H1 (cell line): ENCODE measurements around the gene SCAMP3. TPM values are rescaled to one million over a fixed set of nuclear protein-coding genes. Genes with fewer than 3 reads are reported as not detected.
A peak's percentile ranks its signal among the peaks of the same experiment; 100 is the strongest.

Source experiments
- CTCF ChIA-PET: fragments of 300-600 bp; sonication (Branson Sonifier 250); formaldehyde crosslinking; loops from one replicate; lab custom pipeline; 2021; ENCODE audit not compliant: partially characterized antibody; lab: Charles Lee
- POLR2A ChIA-PET: fragments of 300-600 bp; sonication (Branson Sonifier 250); formaldehyde crosslinking; loops from one replicate; lab custom pipeline; 2021; ENCODE audit warnings: inconsistent platforms; ENCODE audit not compliant: partially characterized antibody; lab: Charles Lee
- DNase-seq, 2 experiments: peaks; one replicate each; pipeline versions ENCODE4 v3.0.0 to v3.0.0-alpha.2; 2010 to 2022; ENCODE audit warnings: low spot score in 2 of 2, low read depth in 1 of 2, mixed read lengths in 1 of 2
- FAIRE-seq: peaks from 2 replicates; lab custom pipeline; 2011; peaks lifted over from hg19 to GRCh38; lab: Jason Lieb, UNC
- H2AFZ ChIP-seq: 2 replicates; pipeline ENCODE4 v1.8.1; 2012; ENCODE audit warnings: low read length, inconsistent platforms
- H2AK5ac ChIP-seq: 2 replicates; pipeline ENCODE4 v1.6.1; 2013; ENCODE audit warnings: low read depth, low read length
- H2BK120ac ChIP-seq: replicated peaks from 2 replicates; pipeline ENCODE3; 2013; ENCODE audit warnings: low read depth, low read length, inconsistent platforms
- H2BK12ac ChIP-seq: 2 replicates; pipeline ENCODE4 v1.6.1; 2013; ENCODE audit warnings: low read depth, low read length
- H2BK15ac ChIP-seq: 2 replicates; pipeline ENCODE4 v1.6.1; 2013; ENCODE audit warnings: low read length
- H2BK20ac ChIP-seq: 2 replicates; pipeline ENCODE4 v1.6.1; 2013; ENCODE audit warnings: low read length
- H2BK5ac ChIP-seq: 2 replicates; pipeline ENCODE4 v1.6.1; 2013; ENCODE audit warnings: low read depth, low read length
- H3K14ac ChIP-seq: 2 replicates; pipeline ENCODE4 v1.6.1; 2013; ENCODE audit warnings: inconsistent platforms; ENCODE audit not compliant: insufficient read length
- H3K18ac ChIP-seq: 2 replicates; pipeline ENCODE4 v1.6.1; 2013; ENCODE audit warnings: low read length; ENCODE audit errors: extremely low read depth
- H3K23ac ChIP-seq: 2 replicates; pipeline ENCODE4 v1.6.1; 2013; ENCODE audit warnings: inconsistent platforms; ENCODE audit not compliant: insufficient read length
- H3K23me2 ChIP-seq: 2 replicates; pipeline ENCODE4 v1.6.1; 2013; ENCODE audit warnings: low read depth, low read length
- H3K27ac ChIP-seq: 2 replicates; pipeline ENCODE4 v1.6.1; 2011; ENCODE audit warnings: low read depth, low read length, inconsistent platforms
- H3K27me3 ChIP-seq, 4 experiments: replicated peaks in 1 of 4; 1 replicate in 1 of 4; 2 replicates in 3 of 4; pipeline versions ENCODE4 v1.6.1 to v1.8.1; 2011 to 2013; ENCODE audit warnings: low read length in 3 of 4, mild to moderate bottlenecking in 3 of 4, inconsistent platforms in 2 of 4, mixed read lengths in 2 of 4, moderate library complexity in 1 of 4; ENCODE audit not compliant: control insufficient read depth in 3 of 4, insufficient read depth in 3 of 4; ENCODE audit errors: extremely low read depth in 1 of 4
- H3K36me3 ChIP-seq, 4 experiments: 2 replicates each; pipeline versions ENCODE4 v1.6.1 to v1.8.1; 2011 to 2013; ENCODE audit warnings: mild to moderate bottlenecking in 4 of 4, low read length in 3 of 4, moderate library complexity in 2 of 4, control low read depth in 1 of 4, inconsistent platforms in 1 of 4; ENCODE audit not compliant: insufficient read depth in 4 of 4, control insufficient read depth in 2 of 4
- H3K4ac ChIP-seq: replicated peaks from 2 replicates; pipeline ENCODE3; 2013; ENCODE audit warnings: low read length, low read depth, mixed read lengths, inconsistent platforms; ENCODE audit not compliant: insufficient read length
- H3K4me1 ChIP-seq, 4 experiments: replicated peaks in 1 of 4; 1 replicate in 1 of 4; 2 replicates in 3 of 4; pipeline versions ENCODE4 v1.6.1 to v1.8.1; 2011 to 2013; ENCODE audit warnings: low read length in 3 of 4, inconsistent platforms in 2 of 4, mixed read lengths in 1 of 4; ENCODE audit not compliant: insufficient read depth in 4 of 4, control insufficient read depth in 3 of 4
- H3K4me2 ChIP-seq, 2 experiments: 2 replicates each; pipeline versions ENCODE4 v1.6.1 to v1.8.1; 2011 to 2013; ENCODE audit warnings: low read depth in 2 of 2, low read length in 2 of 2, control low read depth in 1 of 2, inconsistent platforms in 1 of 2, mild to moderate bottlenecking in 1 of 2; ENCODE audit not compliant: insufficient read depth in 1 of 2
- H3K4me3 ChIP-seq, 4 experiments: fragments of 200-600, 300-600 bp in 1 of 4; sonication (generic), shearing (Covaris generic), sonication (Bioruptor Twin) in 1 of 4; 2 replicates each; pipeline versions ENCODE4 v1.5.1 to v1.8.1; 2011 to 2016; ENCODE audit warnings: low read length in 4 of 4, low read depth in 3 of 4, control low read depth in 2 of 4, inconsistent platforms in 2 of 4, mild to moderate bottlenecking in 2 of 4, mixed read lengths in 1 of 4, moderate library complexity in 1 of 4; ENCODE audit not compliant: insufficient read depth in 2 of 4; ENCODE audit errors: extremely low read depth in 1 of 4
- H3K56ac ChIP-seq: replicated peaks from 2 replicates; pipeline ENCODE3; 2013; ENCODE audit warnings: low read depth, mild to moderate bottlenecking, mixed read lengths, low read length, inconsistent platforms; ENCODE audit not compliant: insufficient read length
- H3K79me1 ChIP-seq: 2 replicates; pipeline ENCODE4 v1.6.1; 2013; ENCODE audit warnings: low read depth, low read length, control low read depth
- H3K79me2 ChIP-seq, 2 experiments: 2 replicates each; pipeline versions ENCODE4 v1.6.1 to v1.8.1; 2012 to 2013; ENCODE audit warnings: low read length in 2 of 2, mild to moderate bottlenecking in 2 of 2, inconsistent platforms in 1 of 2; ENCODE audit not compliant: insufficient read depth in 2 of 2, control insufficient read depth in 1 of 2
- H3K9ac ChIP-seq, 4 experiments: replicated peaks in 1 of 4; 1 replicate in 1 of 4; 2 replicates in 3 of 4; pipeline versions ENCODE4 v1.6.1 to v1.8.1; 2011 to 2013; ENCODE audit warnings: low read depth in 3 of 4, low read length in 3 of 4, control low read depth in 2 of 4, mild to moderate bottlenecking in 2 of 4, moderate library complexity in 2 of 4, inconsistent platforms in 1 of 4; ENCODE audit errors: extremely low read depth in 1 of 4
- H3K9me3 ChIP-seq, 2 experiments: 2 replicates each; pipeline versions ENCODE4 v1.6.1 to v1.8.1; 2012 to 2013; ENCODE audit warnings: mild to moderate bottlenecking in 2 of 2, moderate library complexity in 2 of 2, control low read depth in 1 of 2, inconsistent platforms in 1 of 2, low read depth in 1 of 2, low read length in 1 of 2, mixed read lengths in 1 of 2; ENCODE audit not compliant: insufficient read depth in 2 of 2
- H4K20me1 ChIP-seq, 2 experiments: replicated peaks in 1 of 2; 2 replicates each; pipeline versions ENCODE3 to v1.8.1; 2011 to 2013; ENCODE audit warnings: inconsistent platforms in 2 of 2, low read length in 2 of 2, mild to moderate bottlenecking in 1 of 2; ENCODE audit not compliant: insufficient read depth in 2 of 2, control insufficient read depth in 1 of 2
- H4K5ac ChIP-seq: 2 replicates; pipeline ENCODE4 v1.6.1; 2013; ENCODE audit warnings: low read length, low read depth, mixed read lengths, inconsistent platforms; ENCODE audit not compliant: insufficient read length
- H4K8ac ChIP-seq: 2 replicates; pipeline ENCODE4 v1.8.0; 2013; ENCODE audit warnings: mild to moderate bottlenecking, moderate library complexity, low read length, inconsistent platforms; ENCODE audit not compliant: insufficient read depth; ENCODE audit errors: extremely low read depth
- H4K91ac ChIP-seq: replicated peaks from 2 replicates; pipeline ENCODE3; 2013; ENCODE audit warnings: low read length, mixed read lengths, inconsistent platforms; ENCODE audit not compliant: insufficient read length
- CEBPB ChIP-seq: IDR thresholded peaks from 2 replicates; pipeline ENCODE4 v1.6.1; 2012; ENCODE audit warnings: low read depth, low read length
- CHD2 ChIP-seq: IDR thresholded peaks from 2 replicates; pipeline ENCODE4 v1.6.1; 2012; ENCODE audit warnings: low read length, improper control_type of control experiment
- CREB1 ChIP-seq: IDR thresholded peaks from 2 replicates; pipeline ENCODE4 v1.6.1; 2012; ENCODE audit warnings: inconsistent platforms
- CTBP2 ChIP-seq: IDR thresholded peaks from 2 replicates; pipeline ENCODE4 v1.7.0; 2011; ENCODE audit warnings: borderline replicate concordance, mild to moderate bottlenecking, moderate library complexity, mixed read lengths, low read length; ENCODE audit not compliant: insufficient read depth, insufficient read length
- EP300 ChIP-seq, 2 experiments: IDR thresholded peaks; 1 replicate in 1 of 2; 2 replicates in 1 of 2; pipeline ENCODE4 v1.6.1; 2011 to 2012; ENCODE audit warnings: low read depth in 2 of 2, low read length in 2 of 2, mild to moderate bottlenecking in 2 of 2, borderline replicate concordance in 1 of 2, inconsistent platforms in 1 of 2, moderate library complexity in 1 of 2
- FOSL1 ChIP-seq: IDR thresholded peaks from 2 replicates; pipeline ENCODE4 v1.6.1; 2011; ENCODE audit warnings: mild to moderate bottlenecking, low read depth, low read length, moderate library complexity; ENCODE audit not compliant: insufficient read depth
- NANOG ChIP-seq: IDR thresholded peaks from 2 replicates; pipeline ENCODE4 v1.6.1; 2011; ENCODE audit warnings: low read length, low read depth, mild to moderate bottlenecking, inconsistent platforms; ENCODE audit not compliant: insufficient read depth, poor library complexity, severe bottlenecking
- NRF1 ChIP-seq: IDR thresholded peaks from 2 replicates; pipeline ENCODE4 v1.6.1; 2011; ENCODE audit warnings: mild to moderate bottlenecking, low read depth, low read length, improper control_type of control experiment
- PHF8 ChIP-seq: fragments of 200-600 bp; sonication (generic); conservative IDR thresholded peaks from 2 replicates; pipeline ENCODE4 v1.7.1; 2012; ENCODE audit warnings: low read depth, mild to moderate bottlenecking, inconsistent platforms, low read length, moderate library complexity
- POLR2A ChIP-seq, 2 experiments: IDR thresholded peaks; 1 replicate in 1 of 2; 2 replicates in 1 of 2; pipeline ENCODE4 v1.6.1; 2011; ENCODE audit warnings: low read depth in 2 of 2, low read length in 2 of 2, mild to moderate bottlenecking in 2 of 2; ENCODE audit errors: control extremely low read depth in 1 of 2
- SIRT6 ChIP-seq: IDR thresholded peaks from one replicate; pipeline ENCODE4 v1.7.1; 2012; ENCODE audit warnings: low read length, inconsistent platforms
- SP2 ChIP-seq: IDR thresholded peaks from 2 replicates; pipeline ENCODE4 v1.6.1; 2012; ENCODE audit warnings: mild to moderate bottlenecking, low read length, inconsistent platforms
- YY1 ChIP-seq: IDR thresholded peaks from 2 replicates; pipeline ENCODE4 v1.6.1; 2011; ENCODE audit warnings: low read depth, mild to moderate bottlenecking, low read length
- ZNF274 ChIP-seq: IDR thresholded peaks from 2 replicates; pipeline ENCODE4 v1.7.0; 2012; ENCODE audit warnings: low read length, borderline replicate concordance; ENCODE audit errors: extremely low read depth
- WGBS, 2 experiments: shearing (Covaris generic) in 1 of 2; methylation state at CpG; one replicate each; pipeline versions ENCODE4 v1.1.6 to v1.1.7; 2013 to 2015; ENCODE audit warnings: low lambda C conversion rate in 2 of 2, mixed read lengths in 2 of 2, inconsistent platforms in 1 of 2, low coverage in 1 of 2, missing lambda C conversion rate in 1 of 2; ENCODE audit not compliant: insufficient replicate concordance in 2 of 2, insufficient coverage in 1 of 2, insufficient read length in 1 of 2; ENCODE audit errors: extremely low coverage in 1 of 2, missing lambda C conversion rate in 1 of 2; 5-methylcytosine and 5-hydroxymethylcytosine counted together
- polyA plus RNA-seq, 7 experiments: library from polyadenylated mRNA; depleted of rRNA in 3 of 7; stranded (reverse) in 5 of 7; unstranded in 2 of 7; fragments of >200 nt in 5 of 7; fragments of 200-250 nt in 2 of 7; gene quantifications; 1 replicate in 5 of 7; 2 replicates in 1 of 7; 4 replicates in 1 of 7; pipeline versions ENCODE4 v1.2.1 to v1.2.3, GENCODE V29; 2011 to 2013; ENCODE audit warnings: missing spikeins in 2 of 7, mixed read lengths in 2 of 7
- total RNA-seq: library from RNA; stranded (reverse); fragmentation: NEBNext Ultra II Directional; extraction: Animal tissue kit (Norgen Biotek cat#: 25700); gene quantifications from 2 replicates; pipeline ENCODE4 v1.2.1, GENCODE V29; 2021

Gene SCAMP3
- total and polyA plus RNA-seq, 2 of the 8 experiments (the other 6 are each of a cell fraction or from before 2014, with no cell fraction given): 48.9 to 143 TPM

GRCh38 chr1:155242805-155243358 lies 19.3 kb downstream of the SCAMP3 start:
- ChIA-PET CTCF (interaction anchor here (1.0 to 15.2 kb wide), 9 partner anchors 7 to 80 kb away, joined by 3 to 227 read pairs (median 5); partner anchors contain the start of genes FDPS, KRTCAP2, MTX1 and RUSC1), POLR2A (interaction anchor here (0.6 to 2.9 kb wide), 6 partner anchors 16 to 137 kb away, joined by 3 to 17 read pairs (median 6); partner anchors contain the start of gene SCAMP3)
- H2BK12ac ChIP-seq: no peak overlapping the region
- H3K23ac ChIP-seq: no peak overlapping the region
- H3K27me3 ChIP-seq: peaks cover 0 to 14% (median 4%) of the 10 kb centered on the region in 4 experiments; a peak in 2 of 7 replicates
- no peak overlapping the region for H3K27ac ChIP-seq
- no peak overlapping the region for H3K14ac ChIP-seq
- no peaks in the 10 kb centered on the region for H4K20me1 ChIP-seq
- H3K18ac ChIP-seq: no peak overlapping the region
- H2BK120ac ChIP-seq: no peak overlapping the region
- no peaks in the 10 kb centered on the region for H3K79me2 ChIP-seq
- peak overlapping the region in 1 of 2 experiments; percentile 59; a peak in 2 of 4 replicates for H3K4me2 ChIP-seq
- H3K79me1 ChIP-seq: no peaks in the 10 kb centered on the region
- no peak overlapping the region for H4K5ac ChIP-seq
- WGBS, 2 experiments: 92% methylated on average over 3 of the region's 3 CpGs; no CpG with 5 or more reads in 1 of the 2 experiments
- no peak overlapping the region for H2BK5ac ChIP-seq
- H3K23me2 ChIP-seq: peaks cover 5% of the 10 kb centered on the region; the same call in 1 of the 2 replicates
- no peak overlapping the region for H4K91ac ChIP-seq
- no peak overlapping the region for H2BK20ac ChIP-seq
- DNase-seq (no peak), FAIRE-seq (no peak)
- H2BK15ac ChIP-seq: no peak overlapping the region
- no peak overlapping the region for H4K8ac ChIP-seq
- H3K56ac ChIP-seq: no peak overlapping the region
- H3K9ac ChIP-seq: no peak overlapping the region
- H3K4me1 ChIP-seq: peaks cover 0 to 4% (median 1%) of the 10 kb centered on the region in 4 experiments; a peak in 2 of 7 replicates
- no peak overlapping the region for H2AK5ac ChIP-seq
- no peak overlapping the region for H2AFZ ChIP-seq
- no peak overlapping the region for H3K4ac ChIP-seq
- H3K4me3 ChIP-seq: peak overlapping the region in 1 of 4 experiments; percentile 57; a peak in 1 of 8 replicates
- H3K9me3 ChIP-seq: no peaks in the 10 kb centered on the region
- H3K36me3 ChIP-seq: peaks cover 0 to 6% (median 2%) of the 10 kb centered on the region in 4 experiments; a peak in 3 of 8 replicates
- no peak for TF ChIP-seq SIRT6
- no peak for TF ChIP-seq FOSL1
- TF ChIP-seq NANOG: no peak
- TF ChIP-seq NRF1: no peak
- no peak for TF ChIP-seq EP300 (IDR thresholded peaks at IDR 0.05; ENCODE audit: borderline replicate concordance in 1 of 2, low read depth in 2 of 2, low read length in 2 of 2)
- TF ChIP-seq YY1: no peak
- TF ChIP-seq CHD2: no peak
- no peak for TF ChIP-seq POLR2A (IDR thresholded peaks at IDR 0.05; ENCODE audit: control extremely low read depth in 1 of 2, low read depth in 2 of 2, low read length in 2 of 2)
- TF ChIP-seq SP2: no peak
- no peak for TF ChIP-seq ZNF274
- no peak for TF ChIP-seq CEBPB
- TF ChIP-seq CREB1: no peak
- no peak for TF ChIP-seq CTBP2
- TF ChIP-seq PHF8: no peak
